Measurements from ENCODE around the gene GID8. TPM values are rescaled to one million over a fixed set of nuclear protein-coding genes. Genes with fewer than 3 reads are reported as not detected.

GID8 gene
- total and polyA plus RNA-seq, 9 of the 15 experiments (the other 6 are each of a cell fraction or from before 2014, with no cell fraction given) = 7.5 to 31.6 (median 22.2) TPM

- TF ChIP-seq CLOCK (CRISPR knock-in tag; IDR thresholded peaks at IDR 0.05; ENCODE audit: borderline replicate concordance) (no peak), AFF1 (IDR thresholded peaks at IDR 0.05; ENCODE audit: low read depth in 1 of 2, partially characterized antibody in 2 of 2) (no peak), RBM17 (IDR thresholded peaks at IDR 0.05; ENCODE audit: borderline replicate concordance, low read depth, low read length) (no peak), RBM15 (IDR thresholded peaks at IDR 0.05; ENCODE audit: insufficient read depth, low read length) (no peak), VEZF1 (CRISPR knock-in tag; IDR thresholded peaks at IDR 0.05) (no peak), NR3C1 (CRISPR knock-in tag; IDR thresholded peaks at IDR 0.05) (0 out of 2 replicates have a peak, but pooled peaks have one; percentile 21), HNRNPH1 (optimal IDR thresholded peaks at IDR 0.05; ENCODE audit: low read depth, low read length) (no peak), MYC (IDR thresholded peaks at IDR 0.05; ENCODE audit: low read depth, low read length) (no peak; the same call in 1 of the 2 replicates), MYC (CRISPR knock-in tag; IDR thresholded peaks at IDR 0.05; ENCODE audit: borderline replicate concordance, low read depth) (0 out of 2 replicates have a peak, but pooled peaks have one; percentile 34), MCM5 (IDR thresholded peaks at IDR 0.05; ENCODE audit: low read depth) (no peak), USF1 (CRISPR knock-in tag; IDR thresholded peaks at IDR 0.05) (0 out of 2 replicates have a peak, but pooled peaks have one; percentile 24), ILF3 (IDR thresholded peaks at IDR 0.05; ENCODE audit: borderline replicate concordance) (no peak), GABPB2 (CRISPR knock-in tag; conservative IDR thresholded peaks at IDR 0.05) (no peak), XRCC5 (IDR thresholded peaks at IDR 0.05; ENCODE audit: low read depth, low read length) (no peak), HOMEZ (CRISPR knock-in tag; IDR thresholded peaks at IDR 0.05) (no peak)
Observed at GRCh38 chr20:62925420-62926228, 12.3 kb upstream of the GID8 start (continued).
